Activated CD4-positive, CD25-positive, alpha-beta regulatory T cell (primary cell): ENCODE results near the gene RNF11.

ENCODE experiments used
- DNase-seq, 4 experiments: peaks; one replicate each; lab custom pipeline; 2025; lab: John Stamatoyannopoulos, UW

Gene RNF11

GRCh38 chr1:51265618-51266017 is 29.5 kb downstream of the RNF11 start:
- no peak for DNase-seq

GRCh38 chr1:51266181-51266580 is 30.1 kb downstream of the RNF11 start:
- DNase-seq: no peak

- no peak for DNase-seq
Observed at GRCh38 chr1:51266791-51267190, 30.7 kb downstream of the RNF11 start.

- DNase-seq: no peak
Observed at GRCh38 chr1:51268634-51269033, 32.6 kb downstream of the RNF11 start.

- no peak for DNase-seq
Observed at GRCh38 chr1:51270751-51271150, 34.7 kb downstream of the RNF11 start.

GRCh38 chr1:51272916-51273315 is 36.8 kb downstream of the RNF11 start:
- DNase-seq: no peak

GRCh38 chr1:51274676-51275075 is 38.6 kb downstream of the RNF11 start:
- DNase-seq: no peak

GRCh38 chr1:51276286-51276685 is 40.2 kb downstream of the RNF11 start:
- DNase-seq: no peak

GRCh38 chr1:51280321-51280978 is 44.4 kb downstream of the RNF11 start:
- DNase-seq: no peak

DNA sequence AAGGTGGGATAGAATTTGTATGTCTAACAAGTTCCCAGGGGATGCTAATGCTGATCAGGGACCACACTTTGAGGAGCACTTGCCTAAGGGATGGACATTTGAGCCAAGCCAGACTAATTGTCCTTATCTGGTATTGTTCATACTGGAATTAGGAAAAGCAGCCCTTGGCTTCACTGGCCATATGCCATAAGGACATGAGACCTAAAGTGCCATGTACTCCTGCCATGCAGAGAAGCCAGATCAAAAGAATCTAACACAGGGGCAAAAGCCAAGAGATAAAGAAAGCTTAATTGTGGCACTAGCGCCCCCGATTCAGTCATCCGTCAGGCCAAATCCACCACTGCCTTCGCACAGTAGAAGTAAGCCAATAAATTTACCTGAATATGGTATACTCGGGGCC is 45.7 kb downstream of the RNF11 start:
- DNase-seq: no peak

DNA sequence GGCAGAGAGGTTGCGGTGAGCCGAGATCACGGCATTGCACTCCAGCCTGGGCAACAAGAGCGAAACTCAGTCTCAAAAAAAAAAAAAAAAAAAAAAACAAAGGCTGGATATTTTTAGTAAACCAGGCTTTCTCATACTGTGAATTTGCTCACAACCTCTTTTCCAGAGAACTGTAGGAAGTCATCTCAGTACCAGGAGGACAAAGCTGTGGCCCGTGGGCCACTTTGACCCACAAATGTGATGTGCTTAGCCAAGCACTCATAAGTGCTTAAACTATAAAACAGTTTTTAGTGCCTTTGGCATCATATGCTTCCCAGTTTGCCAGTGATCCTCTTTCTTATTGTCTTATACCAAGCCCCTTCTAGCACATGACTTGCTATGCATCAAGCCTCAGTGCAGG is 46.5 kb downstream of the RNF11 start:
- DNase-seq: no peak

- DNase-seq: no peak
Observed at GRCh38 chr1:51283979-51284378, 47.9 kb downstream of the RNF11 start.

GRCh38 chr1:51284487-51284954 is 48.4 kb downstream of the RNF11 start:
- no peak for DNase-seq

DNA sequence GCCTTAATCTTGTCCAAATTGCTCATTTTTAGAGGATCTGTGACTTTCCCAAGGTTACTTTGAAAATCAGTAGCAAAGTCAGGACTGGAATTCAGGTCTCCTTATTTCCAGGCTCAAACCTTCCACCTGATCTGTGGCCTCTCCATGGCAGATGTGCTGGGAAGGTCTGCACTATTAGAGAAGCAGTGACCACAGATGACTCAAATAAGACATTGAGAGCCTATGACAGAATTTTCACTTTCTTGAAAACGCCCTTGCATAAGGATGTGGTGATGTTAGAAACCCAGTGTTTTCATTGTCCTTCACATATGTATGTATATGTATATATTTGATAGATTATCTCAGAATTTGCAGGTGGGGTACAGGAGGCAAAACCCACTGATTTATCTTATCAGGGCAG is 49.0 kb downstream of the RNF11 start:
- no peak for DNase-seq

DNA sequence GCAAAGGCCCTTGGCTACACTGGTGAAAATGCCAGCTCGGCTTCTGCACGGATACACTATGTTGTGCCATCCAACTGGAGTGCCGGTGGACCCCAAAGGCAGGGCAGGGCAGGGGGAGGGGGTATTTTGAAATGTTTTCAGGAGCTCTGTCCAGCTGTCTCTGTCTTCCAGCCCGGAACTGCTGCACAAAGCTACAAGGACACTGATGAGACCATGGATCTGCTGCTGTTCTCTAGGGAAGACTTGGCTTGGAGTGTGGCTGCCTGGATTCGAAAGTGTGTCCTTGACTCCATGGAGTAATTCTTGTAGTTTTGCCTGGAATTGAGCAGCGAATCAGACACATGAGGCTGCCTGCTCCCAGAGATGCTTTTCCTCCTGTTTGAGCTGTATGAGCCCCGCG is 51.9 kb downstream of the RNF11 start:
- no peak for DNase-seq

- no peak for DNase-seq
Observed at GRCh38 chr1:51288578-51288977, 52.5 kb downstream of the RNF11 start.

DNA sequence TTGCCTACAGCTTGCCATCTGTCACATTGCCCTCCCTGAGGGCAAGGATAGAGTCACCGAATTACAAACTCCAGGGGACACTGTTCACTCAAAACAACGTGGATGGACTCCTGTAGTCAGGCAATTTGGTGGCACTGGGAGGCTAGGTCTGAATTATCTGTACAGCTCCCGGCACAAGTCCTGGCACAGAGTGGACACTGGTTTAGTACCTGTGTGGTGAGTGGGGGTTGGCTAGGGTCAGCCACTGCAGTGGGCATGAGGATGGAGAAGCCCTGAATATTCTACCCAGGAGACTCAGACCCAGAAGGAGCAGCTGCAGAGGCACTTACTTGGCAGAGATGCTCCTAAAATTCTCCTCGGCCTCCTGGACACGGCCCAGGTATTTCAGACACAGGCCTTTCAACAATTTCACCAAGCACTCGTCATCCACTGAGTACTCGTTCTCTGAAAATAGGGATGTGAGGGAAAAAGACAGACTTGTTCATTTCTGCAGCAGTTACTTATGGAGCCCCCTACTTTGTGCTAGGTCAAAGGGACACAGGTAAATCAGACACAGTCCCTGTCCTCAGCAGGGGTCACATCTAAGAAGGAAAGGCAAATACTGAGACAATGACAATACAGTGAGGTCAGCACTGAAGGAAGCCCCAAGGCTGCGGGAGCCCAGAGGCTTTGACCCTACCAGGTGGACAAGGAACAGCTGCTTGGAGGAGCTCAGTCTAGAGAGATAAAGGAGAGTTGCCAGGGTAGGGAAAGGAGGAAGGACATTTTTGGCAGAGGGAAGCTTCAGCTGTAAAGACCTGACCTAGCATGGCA is 53.8 kb downstream of the RNF11 start:
- no peak for DNase-seq

- DNase-seq: no peak
Observed at GRCh38 chr1:51290489-51290847, 54.4 kb downstream of the RNF11 start.

DNA sequence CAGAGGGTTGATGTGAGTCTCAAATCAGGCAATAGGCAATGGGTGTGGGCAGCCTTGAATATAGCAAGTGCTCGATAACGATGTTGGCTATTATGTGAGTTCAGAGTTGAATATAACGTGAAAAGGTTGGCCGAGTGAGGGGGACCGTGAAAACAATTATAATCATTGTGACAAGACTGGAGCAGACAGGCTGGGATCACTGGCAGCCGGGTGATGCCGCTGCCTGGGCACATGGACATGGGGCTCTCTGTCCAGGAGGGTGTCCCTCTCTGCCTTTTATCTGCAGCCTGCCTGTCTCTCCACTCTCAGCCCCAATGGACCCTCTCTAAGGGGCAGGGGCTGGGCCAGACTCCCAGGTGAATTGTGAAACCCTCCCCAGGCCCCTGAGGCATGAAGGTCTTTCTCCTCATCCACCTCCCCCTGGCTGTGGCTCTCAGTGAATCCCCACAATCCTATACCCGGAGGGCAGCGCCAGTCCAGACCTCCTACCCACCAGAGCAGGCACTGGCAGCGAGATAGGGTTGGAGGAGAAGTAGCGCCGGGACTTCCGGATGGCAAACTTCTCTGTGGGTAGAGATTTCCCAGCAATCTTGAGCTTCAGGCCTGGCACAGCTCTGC is 57.9 kb downstream of the RNF11 start:
- DNase-seq: no peak

DNA sequence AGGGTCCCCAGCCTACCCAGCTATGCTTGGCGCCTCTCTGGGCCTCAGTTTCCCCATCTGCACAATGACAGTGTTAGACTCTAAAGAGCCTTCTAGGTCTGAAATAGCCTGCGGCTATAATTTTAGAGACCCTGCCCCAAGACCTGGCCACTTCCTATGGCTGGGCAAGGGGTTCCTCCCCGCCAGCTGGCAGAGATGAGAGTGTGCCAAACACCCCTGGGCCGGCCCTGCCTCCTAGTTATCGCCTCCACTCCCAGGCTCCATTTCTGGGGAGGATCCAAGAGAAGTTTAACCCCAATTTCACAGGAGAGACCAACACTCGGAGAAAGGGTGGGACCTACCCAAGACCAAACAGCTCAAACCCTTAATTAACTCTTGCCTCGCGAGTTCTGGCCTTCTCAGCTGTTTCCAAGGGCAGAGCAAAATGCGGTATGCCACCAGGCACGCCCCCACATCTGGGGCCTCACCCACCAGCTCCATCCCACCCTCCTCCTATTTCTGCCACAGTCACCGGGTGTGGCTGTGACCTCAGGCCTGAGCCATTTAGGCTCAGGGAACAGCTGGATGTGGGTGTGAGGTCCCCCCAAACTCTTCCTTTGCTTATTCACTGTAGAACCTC is 58.6 kb downstream of the RNF11 start:
- DNase-seq: no peak

- no peak for DNase-seq
Observed at GRCh38 chr1:51295926-51296325, 59.9 kb downstream of the RNF11 start.
